Upper lobe of right lung (tissue), 1 donor: ENCODE data around the gene TTC7B. TPM values are rescaled to one million over a fixed set of nuclear protein-coding genes. Genes with fewer than 3 reads are reported as not detected.
A peak's percentile ranks its signal among the peaks of the same experiment; 100 is the strongest.

Experiments
- ATAC-seq: fragments of 200-7000 bp; cut with Tn5 transposase; one replicate; pipeline ENCODE4 v1.9.1; 2020; ENCODE audit warnings: mild to moderate bottlenecking, moderate library complexity
- DNase-seq: peaks from one replicate; pipeline ENCODE4 v3.0.0-alpha.2; 2020
- H3K27ac ChIP-seq: fragments of 200-600 bp; one replicate; pipeline ENCODE4 v1.8.0; 2022
- H3K27me3 ChIP-seq: fragments of 200-600 bp; one replicate; pipeline ENCODE4 v1.8.0; 2022; ENCODE audit warnings: mild to moderate bottlenecking
- H3K36me3 ChIP-seq: fragments of 200-600 bp; one replicate; pipeline ENCODE4 v1.8.0; 2022
- H3K4me1 ChIP-seq: fragments of 200-600 bp; one replicate; pipeline ENCODE4 v1.8.0; 2022
- H3K4me3 ChIP-seq: fragments of 200-600 bp; one replicate; pipeline ENCODE4 v1.8.0; 2022; ENCODE audit warnings: mild to moderate bottlenecking
- H3K9me3 ChIP-seq: fragments of 200-600 bp; one replicate; pipeline ENCODE4 v1.8.0; 2022
- intact Hi-C: fragments of 100-400 bp; cut with DNase I; formaldehyde crosslinking; loops from one replicate; pipeline ENCODE4 v1.11.0; 2022
- total RNA-seq: library from RNA; stranded (reverse); fragmentation: NEBNext Ultra II Directional; extraction: Animal tissue kit (Norgen Biotek cat#: 25700); gene quantifications from one replicate; pipeline ENCODE4 v1.2.1, GENCODE V29; 2021
- TF ChIP-seq, protein P1 (sequence below): fragments of 200-600 bp; IDR thresholded peaks from one replicate; pipeline ENCODE4 v1.8.0; 2022; ENCODE audit warnings: antibody characterized with exemption
- donor health status: DM: no; HTN: yes; CAD: no; lungs with severe emphysema.

The TTC7B gene
- total RNA-seq, 1 donor from 2014 or later: 41.5 TPM

DNA sequence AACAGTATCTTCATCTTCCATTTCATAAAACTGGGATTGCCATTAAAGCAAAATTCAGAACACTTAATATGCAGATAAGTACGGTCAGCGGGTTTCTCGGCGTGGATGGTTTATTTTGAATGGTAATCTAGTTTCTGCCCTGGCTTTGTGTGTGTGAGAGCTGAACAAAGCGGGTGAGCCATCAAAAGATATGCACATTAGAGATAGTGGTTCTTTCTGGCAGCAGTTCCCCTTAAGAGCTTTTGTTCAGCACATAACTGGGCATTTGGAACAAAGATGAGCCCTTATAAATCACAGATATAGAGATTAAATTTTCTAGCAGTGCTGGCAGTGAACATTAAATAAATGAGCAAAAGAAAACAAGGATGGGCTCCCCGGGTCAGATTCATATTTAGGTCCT lies 211.9 kb downstream of the TTC7B start:
- Histone ChIP-seq H3K4me3 (no peak overlapping the region), H3K9me3 (no peaks in the 10 kb centered on the region), H3K27ac (no peak overlapping the region), H3K4me1 (peaks cover 16% of the 10 kb centered on the region), H3K36me3 (no peaks in the 10 kb centered on the region), H3K27me3 (no peaks in the 10 kb centered on the region)
- intact Hi-C loops: no loop called here
- DNase-seq (no peak), ATAC-seq (no peak)
- TF ChIP-seq, protein P1, sequence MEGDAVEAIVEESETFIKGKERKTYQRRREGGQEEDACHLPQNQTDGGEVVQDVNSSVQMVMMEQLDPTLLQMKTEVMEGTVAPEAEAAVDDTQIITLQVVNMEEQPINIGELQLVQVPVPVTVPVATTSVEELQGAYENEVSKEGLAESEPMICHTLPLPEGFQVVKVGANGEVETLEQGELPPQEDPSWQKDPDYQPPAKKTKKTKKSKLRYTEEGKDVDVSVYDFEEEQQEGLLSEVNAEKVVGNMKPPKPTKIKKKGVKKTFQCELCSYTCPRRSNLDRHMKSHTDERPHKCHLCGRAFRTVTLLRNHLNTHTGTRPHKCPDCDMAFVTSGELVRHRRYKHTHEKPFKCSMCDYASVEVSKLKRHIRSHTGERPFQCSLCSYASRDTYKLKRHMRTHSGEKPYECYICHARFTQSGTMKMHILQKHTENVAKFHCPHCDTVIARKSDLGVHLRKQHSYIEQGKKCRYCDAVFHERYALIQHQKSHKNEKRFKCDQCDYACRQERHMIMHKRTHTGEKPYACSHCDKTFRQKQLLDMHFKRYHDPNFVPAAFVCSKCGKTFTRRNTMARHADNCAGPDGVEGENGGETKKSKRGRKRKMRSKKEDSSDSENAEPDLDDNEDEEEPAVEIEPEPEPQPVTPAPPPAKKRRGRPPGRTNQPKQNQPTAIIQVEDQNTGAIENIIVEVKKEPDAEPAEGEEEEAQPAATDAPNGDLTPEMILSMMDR: no peak

DNA sequence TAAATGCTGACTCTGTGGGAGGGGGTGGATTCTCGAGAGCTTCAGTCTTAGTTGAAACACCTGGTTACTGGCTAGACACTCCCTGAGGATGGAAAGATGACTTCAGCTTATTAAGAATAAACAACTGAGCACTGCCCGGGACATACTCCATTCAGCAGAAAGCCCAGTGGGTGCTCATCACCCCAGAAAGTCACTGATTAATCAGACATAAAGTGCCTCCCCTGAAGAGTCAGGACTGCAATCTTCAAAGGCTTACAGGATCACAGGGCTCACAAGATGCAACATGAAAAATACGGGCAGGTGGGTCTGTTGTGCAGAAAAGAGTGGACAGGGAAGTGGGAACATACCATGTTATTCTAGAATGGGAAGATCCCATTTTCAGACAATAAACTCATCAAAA lies 212.4 kb downstream of the TTC7B start:
- intact Hi-C loops: no loop called here

DNA sequence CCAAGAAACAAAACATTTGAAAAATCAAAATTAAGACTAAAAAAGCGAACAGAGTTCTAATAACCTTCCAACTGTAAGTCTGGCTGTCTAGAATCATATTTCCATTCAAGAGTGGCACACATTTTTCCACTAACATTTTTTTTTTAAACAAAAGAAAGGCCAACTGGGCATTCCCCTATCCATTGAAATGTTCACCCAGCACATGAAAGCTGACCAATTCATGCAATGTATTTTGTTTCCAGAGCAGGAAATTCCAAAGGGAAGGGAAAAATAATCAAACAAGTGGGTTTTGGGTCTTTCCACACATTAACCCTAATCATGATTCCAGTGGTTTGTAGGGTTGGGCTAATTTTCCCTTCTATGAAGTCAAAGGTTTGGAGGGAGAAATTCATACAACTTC lies 212.9 kb downstream of the TTC7B start:
- ATAC-seq: no peak
- Histone ChIP-seq H3K27ac (no peak overlapping the region), H3K36me3 (no peaks in the 10 kb centered on the region), H3K4me3 (no peak overlapping the region), H3K27me3 (no peaks in the 10 kb centered on the region), H3K4me1 (peaks cover 16% of the 10 kb centered on the region), H3K9me3 (no peaks in the 10 kb centered on the region)
- intact Hi-C loops: no loop called here
- TF ChIP-seq, protein P1: no peak
- DNase-seq: no peak

More for the DNA sequence above, 212.4 kb downstream of the TTC7B start:
- no peaks in the 10 kb centered on the region for H3K36me3 ChIP-seq
- no peaks in the 10 kb centered on the region for H3K27me3 ChIP-seq
- H3K4me3 ChIP-seq: no peak overlapping the region
- TF ChIP-seq, protein P1: no peak
- ATAC-seq: no peak
- H3K27ac ChIP-seq: no peak overlapping the region
- H3K9me3 ChIP-seq: no peaks in the 10 kb centered on the region
- H3K4me1 ChIP-seq: peaks cover 18% of the 10 kb centered on the region
- DNase-seq: no peak

DNA sequence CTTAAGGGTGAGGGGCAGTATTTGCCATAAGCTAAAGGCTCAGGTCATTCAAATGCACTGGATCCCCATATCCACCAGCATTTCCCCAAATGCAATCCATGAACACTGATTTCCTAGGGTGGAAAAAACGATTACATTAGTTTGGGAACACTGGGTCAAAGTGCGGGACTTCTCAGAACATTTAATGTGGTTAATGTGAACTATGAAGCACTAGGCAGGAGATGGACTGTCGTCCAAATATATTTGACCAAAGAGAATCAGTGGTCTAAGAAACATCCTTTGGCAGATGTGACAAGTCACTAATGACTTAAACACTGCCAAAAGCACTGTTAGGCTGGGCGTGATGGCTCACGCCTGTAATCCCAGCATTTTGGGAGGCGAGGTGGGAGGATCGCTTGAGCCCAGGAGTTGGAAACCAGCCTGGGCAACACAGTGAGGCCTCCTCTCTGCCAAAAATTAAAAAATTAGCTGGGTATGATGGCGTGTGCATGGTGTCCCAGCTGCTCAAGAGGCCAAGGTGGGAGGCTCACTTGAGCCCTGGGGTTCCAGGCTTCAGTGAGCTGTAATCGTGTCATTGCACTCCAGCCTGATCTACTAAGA lies 214.0 kb downstream of the TTC7B start:
- TF ChIP-seq, protein P1: no peak
- H3K27ac ChIP-seq: no peak overlapping the region
- no peaks in the 10 kb centered on the region for H3K36me3 ChIP-seq
- H3K9me3 ChIP-seq: no peaks in the 10 kb centered on the region
- H3K4me1 ChIP-seq: peaks cover 16% of the 10 kb centered on the region
- intact Hi-C loops: no loop called here
- ATAC-seq (peak; percentile 52), DNase-seq (no peak)
- no peak overlapping the region for H3K4me3 ChIP-seq
- H3K27me3 ChIP-seq: no peaks in the 10 kb centered on the region

DNA sequence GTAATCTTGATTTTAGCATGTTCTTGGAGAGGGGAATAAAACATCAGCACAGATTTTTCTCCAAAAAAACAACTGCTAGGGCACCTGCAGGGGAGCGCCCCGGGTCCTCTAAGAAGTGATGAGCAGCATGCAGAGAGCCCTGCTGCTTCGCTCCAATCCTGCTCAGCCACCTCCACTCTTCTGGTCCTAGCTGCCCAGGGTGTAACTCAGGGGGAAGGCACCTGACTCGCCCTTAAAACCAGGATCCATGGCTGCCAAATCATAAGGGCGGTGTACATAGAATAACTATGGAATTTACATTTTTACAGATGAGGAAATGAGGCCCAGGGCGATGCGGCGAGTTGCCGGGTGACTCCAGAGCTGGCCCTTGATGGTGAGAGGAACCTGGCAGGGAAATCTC lies 214.7 kb downstream of the TTC7B start:
- Histone ChIP-seq H3K27me3 (no peaks in the 10 kb centered on the region), H3K36me3 (no peaks in the 10 kb centered on the region), H3K9me3 (no peaks in the 10 kb centered on the region), H3K27ac (no peak overlapping the region), H3K4me3 (no peak overlapping the region), H3K4me1 (peaks cover 16% of the 10 kb centered on the region)
- DNase-seq (no peak), ATAC-seq (no peak)
- intact Hi-C loops: no loop called here
- TF ChIP-seq, protein P1: no peak

DNA sequence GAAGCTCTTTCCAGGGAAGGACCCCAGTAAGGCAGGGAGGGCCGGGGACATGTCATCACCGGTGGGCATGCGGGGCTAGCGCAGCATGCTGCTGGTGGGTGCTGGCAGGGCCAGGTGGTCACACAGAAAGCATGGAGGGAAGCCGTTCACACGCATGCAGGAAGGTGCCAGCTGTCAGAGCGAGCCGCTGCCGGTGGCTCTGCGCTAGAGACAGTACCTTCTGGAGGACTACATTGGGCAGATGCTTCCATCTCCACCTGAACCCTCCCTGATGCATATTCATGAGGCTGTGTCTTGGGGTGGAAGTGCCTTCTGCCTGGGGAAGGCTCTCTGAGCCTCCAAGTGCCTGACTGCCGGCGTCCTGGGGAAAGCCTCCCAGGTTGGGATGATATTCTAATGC lies 215.6 kb downstream of the TTC7B start:
- no peak for DNase-seq
- intact Hi-C loops: no loop called here
- TF ChIP-seq, protein P1: no peak
- Histone ChIP-seq H3K4me3 (no peak overlapping the region), H3K9me3 (no peaks in the 10 kb centered on the region), H3K4me1 (peaks cover 16% of the 10 kb centered on the region), H3K27me3 (no peaks in the 10 kb centered on the region), H3K36me3 (no peaks in the 10 kb centered on the region), H3K27ac (no peak overlapping the region)
- no peak for ATAC-seq
